GM23248 (cell line): ENCODE results near the gene TRIM25.

Source experiments
- EZH2 ChIP-seq: fragments of 200-600 bp; sonication (generic); IDR thresholded peaks from 2 replicates; pipeline ENCODE4 v1.6.1; 2018; ENCODE audit warnings: antibody characterized with exemption, mild to moderate bottlenecking; ENCODE audit not compliant: insufficient read depth, poor library complexity, severe bottlenecking
- EZH2phosphoT487 ChIP-seq: fragments of 200-600 bp; sonication (generic); IDR thresholded peaks from 2 replicates; pipeline ENCODE4 v1.6.1; 2018; ENCODE audit warnings: antibody characterized with exemption, moderate library complexity, mild to moderate bottlenecking, low read depth; ENCODE audit not compliant: insufficient read depth

DNA sequence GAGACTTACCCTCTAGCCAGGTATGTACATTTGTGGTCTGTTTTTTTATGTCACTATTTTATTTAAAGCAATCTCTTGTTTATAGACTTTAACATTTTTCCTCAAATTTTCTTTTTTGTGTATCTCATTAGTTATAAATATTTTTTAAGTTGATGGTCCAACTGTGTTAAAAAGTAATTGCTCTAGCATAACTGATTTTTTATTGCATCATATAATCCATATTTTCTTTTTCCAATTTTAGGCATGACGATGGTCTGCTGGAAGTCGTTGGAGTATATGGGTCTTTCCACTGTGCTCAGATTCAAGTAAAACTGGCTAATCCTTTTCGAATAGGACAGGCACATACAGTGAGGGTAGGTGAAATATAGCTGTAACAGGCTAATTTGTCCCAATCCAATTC is 52.0 kb downstream of the TRIM25 start:
- TF ChIP-seq EZH2phosphoT487 (no peak), EZH2 (no peak)
